ENCODE data around the gene CFAP65. TPM values are rescaled to one million over a fixed set of nuclear protein-coding genes. Genes with fewer than 3 reads are reported as not detected.

Gene CFAP65
- total RNA-seq, 4 donors from 2014 or later: not detected

DNA sequence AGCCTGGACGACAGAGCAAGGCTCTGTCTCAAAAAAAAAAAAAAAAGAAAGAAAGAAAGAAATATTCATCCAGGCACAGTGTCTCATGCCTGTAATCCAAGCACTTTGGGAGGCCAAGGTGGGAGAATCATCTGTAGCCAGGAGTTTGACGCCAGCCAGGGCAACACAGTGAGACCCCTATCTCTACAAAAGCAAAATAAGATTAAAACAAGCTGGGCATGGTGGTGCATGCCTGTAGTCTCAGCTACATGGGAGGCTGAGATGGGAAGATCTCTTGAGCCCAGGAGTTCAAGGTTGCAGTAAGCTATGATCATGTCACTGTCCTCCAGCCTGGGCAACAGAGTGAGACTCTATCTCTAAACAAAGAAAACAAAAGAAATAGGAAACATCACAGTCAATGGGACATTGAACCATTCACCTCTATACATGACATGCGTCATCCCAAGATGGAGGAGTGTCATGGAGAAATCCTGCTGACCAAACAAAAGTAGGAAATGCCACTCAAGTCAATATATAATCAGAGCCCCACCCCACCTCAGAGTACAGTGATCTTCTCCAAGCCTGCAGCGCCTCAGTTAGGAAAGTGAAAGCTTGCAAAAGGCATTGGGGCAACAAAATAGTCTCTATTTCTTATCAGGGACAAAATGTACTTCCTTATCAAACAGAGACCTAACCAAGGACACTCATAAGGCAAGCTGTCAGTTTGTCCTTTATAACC lies 66.1 kb downstream of the CFAP65 start:
- TF ChIP-seq, protein P1, sequence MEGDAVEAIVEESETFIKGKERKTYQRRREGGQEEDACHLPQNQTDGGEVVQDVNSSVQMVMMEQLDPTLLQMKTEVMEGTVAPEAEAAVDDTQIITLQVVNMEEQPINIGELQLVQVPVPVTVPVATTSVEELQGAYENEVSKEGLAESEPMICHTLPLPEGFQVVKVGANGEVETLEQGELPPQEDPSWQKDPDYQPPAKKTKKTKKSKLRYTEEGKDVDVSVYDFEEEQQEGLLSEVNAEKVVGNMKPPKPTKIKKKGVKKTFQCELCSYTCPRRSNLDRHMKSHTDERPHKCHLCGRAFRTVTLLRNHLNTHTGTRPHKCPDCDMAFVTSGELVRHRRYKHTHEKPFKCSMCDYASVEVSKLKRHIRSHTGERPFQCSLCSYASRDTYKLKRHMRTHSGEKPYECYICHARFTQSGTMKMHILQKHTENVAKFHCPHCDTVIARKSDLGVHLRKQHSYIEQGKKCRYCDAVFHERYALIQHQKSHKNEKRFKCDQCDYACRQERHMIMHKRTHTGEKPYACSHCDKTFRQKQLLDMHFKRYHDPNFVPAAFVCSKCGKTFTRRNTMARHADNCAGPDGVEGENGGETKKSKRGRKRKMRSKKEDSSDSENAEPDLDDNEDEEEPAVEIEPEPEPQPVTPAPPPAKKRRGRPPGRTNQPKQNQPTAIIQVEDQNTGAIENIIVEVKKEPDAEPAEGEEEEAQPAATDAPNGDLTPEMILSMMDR (IDR thresholded peaks at IDR 0.05; ENCODE audit: low read depth): no peak

DNA sequence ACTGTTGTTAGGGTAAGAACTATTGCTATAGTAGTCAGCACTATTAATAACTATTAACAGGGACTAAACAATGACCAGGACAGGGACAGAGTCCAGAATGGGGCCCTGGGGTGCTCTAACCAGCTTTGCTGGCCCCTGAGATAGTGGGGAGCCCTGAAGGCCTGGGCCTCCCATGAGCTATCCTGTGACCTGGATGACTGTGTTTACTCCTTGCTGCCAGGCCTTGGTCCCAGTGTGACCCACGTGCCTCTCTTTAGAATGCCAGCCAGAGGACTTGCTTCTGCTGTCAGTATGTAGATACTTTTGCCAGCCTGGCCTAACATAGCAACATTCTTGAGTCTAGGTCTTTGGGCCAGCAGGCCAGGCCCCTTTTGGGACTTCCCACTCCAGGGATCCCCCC lies 70.4 kb downstream of the CFAP65 start:
- TF ChIP-seq, protein P1 (IDR thresholded peaks at IDR 0.05; ENCODE audit: low read depth): no peak

GRCh38 chr2:218964041-218964771 lies 77.1 kb downstream of the CFAP65 start:
- TF ChIP-seq, protein P1 (IDR thresholded peaks at IDR 0.05; ENCODE audit: low read depth): no peak

GRCh38 chr2:218963601-218964000 lies 77.7 kb downstream of the CFAP65 start:
- TF ChIP-seq, protein P1 (IDR thresholded peaks at IDR 0.05; ENCODE audit: low read depth): no peak

DNA sequence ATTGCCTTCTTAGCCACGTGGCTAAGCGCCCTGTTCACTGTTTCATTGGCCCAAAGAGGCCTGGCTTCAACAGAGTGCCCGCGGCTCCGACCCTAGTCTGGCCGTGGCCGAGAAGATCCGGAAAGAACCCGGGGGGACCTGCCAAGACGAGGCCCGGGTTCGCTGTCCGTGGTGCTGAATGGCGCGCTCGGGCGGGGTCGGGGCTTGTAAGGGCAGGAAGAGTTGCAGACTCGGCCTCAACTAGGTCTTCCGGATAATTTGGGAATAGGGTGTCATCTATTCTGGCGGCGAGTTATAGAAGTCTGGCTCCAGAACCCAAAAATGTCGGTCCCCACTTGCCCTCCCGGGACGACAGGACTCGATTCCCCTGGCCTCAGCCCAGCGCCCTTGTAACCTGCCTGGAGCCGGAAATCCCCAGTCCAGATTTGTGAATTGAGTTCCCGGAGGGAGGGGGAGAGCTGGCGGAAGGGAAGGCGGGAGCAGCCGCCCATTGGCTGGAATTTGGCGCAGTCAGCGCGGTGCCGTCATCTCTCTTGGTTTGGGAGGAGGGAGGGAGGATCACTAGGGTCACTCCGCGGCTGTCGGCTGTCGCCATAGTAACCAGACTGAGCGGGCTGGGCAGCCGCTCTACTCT lies 78.3 kb downstream of the CFAP65 start:
- TF ChIP-seq, protein P1 (IDR thresholded peaks at IDR 0.05; ENCODE audit: low read depth): no peak

DNA sequence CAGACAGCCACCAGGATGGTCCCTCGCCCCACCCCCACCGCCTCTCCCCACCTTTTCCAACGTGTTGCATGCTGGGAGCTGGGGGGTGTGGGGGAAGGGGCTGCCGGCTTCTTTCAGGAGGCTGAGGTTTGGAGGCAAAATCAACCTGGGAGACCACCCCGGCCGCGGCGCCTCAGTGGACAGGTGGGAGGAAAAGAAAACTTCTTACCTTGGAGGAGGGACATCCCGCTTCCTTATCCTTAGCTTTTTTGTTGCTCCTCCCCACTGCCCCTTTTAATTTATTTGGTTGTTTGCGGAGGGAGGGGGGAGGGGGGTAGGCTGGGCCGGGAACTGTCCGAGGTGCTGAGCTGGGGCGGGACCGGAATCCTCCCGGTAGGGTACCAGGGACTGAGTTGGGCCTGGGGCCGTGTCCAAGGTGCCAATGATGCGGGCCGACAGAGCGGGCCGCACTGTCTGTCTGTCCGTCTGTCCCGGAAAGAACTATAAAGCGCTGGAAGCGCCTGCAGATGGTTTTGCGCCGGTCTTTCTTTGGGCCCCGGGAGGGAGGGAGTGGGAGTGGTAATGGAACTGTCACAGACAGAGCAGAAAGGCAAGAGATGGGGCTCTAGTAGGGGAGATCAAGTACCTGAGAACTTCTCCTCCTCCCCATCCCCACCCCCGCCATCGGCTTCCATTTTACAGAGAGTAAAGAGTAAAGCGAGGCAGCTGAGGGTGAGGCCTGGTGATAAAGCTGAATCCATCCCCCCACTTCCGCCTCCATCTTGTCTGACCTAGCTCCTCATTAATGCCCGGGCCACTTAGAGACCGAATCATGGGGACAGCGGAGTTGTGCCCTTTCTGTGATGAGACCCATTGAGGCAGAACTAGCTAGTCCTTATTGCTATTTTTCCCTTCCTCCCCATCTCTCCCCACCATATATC lies 79.4 kb downstream of the CFAP65 start:
- TF ChIP-seq, protein P1 (IDR thresholded peaks at IDR 0.05; ENCODE audit: low read depth): no peak
